Testis (tissue), 3 donors: Measurements from ENCODE around the gene CDH13. TPM values are rescaled to one million over a fixed set of nuclear protein-coding genes. Genes with fewer than 3 reads are reported as not detected.

ENCODE experiments used
- DNase-seq: peaks from one replicate; pipeline ENCODE4 v3.0.0-alpha.2; 2019
- H3K27ac ChIP-seq, 2 donors: fragments of 200-600 bp; sonication (generic); one replicate each; pipeline ENCODE4 v1.5.1; 2019
- H3K27me3 ChIP-seq: fragments of 200-600 bp; sonication (generic); one replicate; pipeline ENCODE4 v1.5.1; 2019
- H3K36me3 ChIP-seq: fragments of 200-600 bp; sonication (generic); one replicate; pipeline ENCODE4 v1.5.1; 2017; ENCODE audit warnings: low read depth; ENCODE audit errors: missing control alignments
- H3K4me1 ChIP-seq: fragments of 200-600 bp; sonication (generic); one replicate; pipeline ENCODE4 v1.5.1; 2019
- H3K4me3 ChIP-seq, 2 donors: fragments of 200-600 bp; sonication (generic); one replicate each; pipeline ENCODE4 v1.5.1; 2017 to 2019
- H3K9me3 ChIP-seq: fragments of 200-600 bp; sonication (generic); one replicate; pipeline ENCODE4 v1.5.1; 2017
- CTCF ChIP-seq, 3 experiments: fragments of 450-650 bp in 2 of 3; fragments of 200-600 bp in 1 of 3; sonication (generic) in 1 of 3; IDR thresholded peaks; one replicate each; pipeline ENCODE4 v1.5.1; 2016 to 2019; ENCODE audit warnings: antibody characterized with exemption in 3 of 3, mild to moderate bottlenecking in 2 of 3, moderate library complexity in 1 of 3
- POLR2A ChIP-seq: fragments of 450-650 bp; IDR thresholded peaks from one replicate; pipeline ENCODE4 v1.6.1; 2017; ENCODE audit warnings: antibody characterized with exemption, mild to moderate bottlenecking, moderate library complexity
- WGBS, 2 donors: methylation state at CpG; one replicate each; pipeline ENCODE4 v1.1.5; 2018; 5-methylcytosine and 5-hydroxymethylcytosine counted together
- intact Hi-C: fragments of 100-400 bp; cut with DNase I; formaldehyde crosslinking; loops from one replicate; pipeline ENCODE4 v1.15.1; 2023; ENCODE audit warnings: low total_unique reads
- polyA plus RNA-seq: library from polyadenylated mRNA; stranded (reverse); fragments of 350-450 nt; fragmentation: Illumina TruSeq; extraction: RNeasy Lipid Tissue Mini Kit (QIAGEN cat#74804); gene quantifications from one replicate; pipeline ENCODE4 v1.2.3, GENCODE V29; 2014; ENCODE audit warnings: low read depth, low replicate concordance; ENCODE audit not compliant: insufficient read depth
- total RNA-seq, 2 donors: library from RNA; depleted of rRNA; stranded (reverse); fragments of >200 nt; gene quantifications; one replicate each; pipeline ENCODE4 v1.2.3, GENCODE V29; 2016

Gene CDH13
- total and polyA plus RNA-seq, 3 donors from 2014 or later: 1.2 to 11.1 (median 2.0) TPM

- no peak for DNase-seq
- WGBS, 2 donors: 65 to 67% methylated on average over 7 of the region's 7 CpGs
- intact Hi-C loops: no loop called here
Measured at GRCh38 chr16:83472776-83473501, 846.2 kb downstream of the CDH13 start.

GRCh38 chr16:83473926-83474650 is 847.3 kb downstream of the CDH13 start:
- H3K9me3 ChIP-seq: no peaks in the 10 kb centered on the region
- no peak overlapping the region for H3K27ac ChIP-seq
- intact Hi-C loops: no loop called here
- no peak for TF ChIP-seq POLR2A
- no peak for TF ChIP-seq CTCF (IDR thresholded peaks at IDR 0.05)
- no peaks in the 10 kb centered on the region for H3K4me1 ChIP-seq
- no peaks in the 10 kb centered on the region for H3K27me3 ChIP-seq
- WGBS, 2 donors: 70 to 87% methylated on average over 2 of the region's 2 CpGs
- no peak overlapping the region for H3K4me3 ChIP-seq
- no peak for DNase-seq
- H3K36me3 ChIP-seq: no peaks in the 10 kb centered on the region

More at GRCh38 chr16:83472776-83473501, 846.2 kb downstream of the CDH13 start:
- Histone ChIP-seq H3K9me3 (no peaks in the 10 kb centered on the region), H3K27ac (no peak overlapping the region), H3K4me1 (no peaks in the 10 kb centered on the region), H3K4me3 (no peak overlapping the region), H3K27me3 (no peaks in the 10 kb centered on the region), H3K36me3 (no peaks in the 10 kb centered on the region)
- TF ChIP-seq CTCF (IDR thresholded peaks at IDR 0.05): no peak
- no peak for TF ChIP-seq POLR2A

GRCh38 chr16:83475108-83475507 is 848.3 kb downstream of the CDH13 start:
- 82% methylated on average over 5 of the region's 5 CpGs for WGBS, 2 donors
- no peaks in the 10 kb centered on the region for H3K4me1 ChIP-seq
- no peaks in the 10 kb centered on the region for H3K27me3 ChIP-seq
- no peak overlapping the region for H3K27ac ChIP-seq
- H3K9me3 ChIP-seq: no peaks in the 10 kb centered on the region
- no peak overlapping the region for H3K4me3 ChIP-seq
- H3K36me3 ChIP-seq: no peaks in the 10 kb centered on the region
- intact Hi-C loops: no loop called here
- no peak for DNase-seq
- TF ChIP-seq POLR2A: no peak
- no peak for TF ChIP-seq CTCF (IDR thresholded peaks at IDR 0.05)

- Histone ChIP-seq H3K27me3 (no peaks in the 10 kb centered on the region), H3K4me1 (no peaks in the 10 kb centered on the region), H3K36me3 (no peaks in the 10 kb centered on the region), H3K27ac (no peak overlapping the region), H3K4me3 (no peak overlapping the region), H3K9me3 (no peaks in the 10 kb centered on the region)
- DNase-seq: no peak
- no peak for TF ChIP-seq POLR2A
- no peak for TF ChIP-seq CTCF (IDR thresholded peaks at IDR 0.05)
- intact Hi-C loops: no loop called here
- 52 to 62% methylated on average over 7 of the region's 7 CpGs for WGBS, 2 donors
Measured at GRCh38 chr16:83481589-83481988, 854.8 kb downstream of the CDH13 start.
